Stimulated activated CD4-positive, alpha-beta T cell treated with anti-CD3 and anti-CD28 coated beads, TNF-alpha, amount 100 ng/mL, for 24 hours (primary cell): ENCODE data around the gene LINC01488.

Experiments
- DNase-seq, 3 experiments: peaks; one replicate each; pipeline ENCODE4 v3.0.0-alpha.2; 2020; ENCODE audit warnings: low read depth in 3 of 3

Gene LINC01488

DNA sequence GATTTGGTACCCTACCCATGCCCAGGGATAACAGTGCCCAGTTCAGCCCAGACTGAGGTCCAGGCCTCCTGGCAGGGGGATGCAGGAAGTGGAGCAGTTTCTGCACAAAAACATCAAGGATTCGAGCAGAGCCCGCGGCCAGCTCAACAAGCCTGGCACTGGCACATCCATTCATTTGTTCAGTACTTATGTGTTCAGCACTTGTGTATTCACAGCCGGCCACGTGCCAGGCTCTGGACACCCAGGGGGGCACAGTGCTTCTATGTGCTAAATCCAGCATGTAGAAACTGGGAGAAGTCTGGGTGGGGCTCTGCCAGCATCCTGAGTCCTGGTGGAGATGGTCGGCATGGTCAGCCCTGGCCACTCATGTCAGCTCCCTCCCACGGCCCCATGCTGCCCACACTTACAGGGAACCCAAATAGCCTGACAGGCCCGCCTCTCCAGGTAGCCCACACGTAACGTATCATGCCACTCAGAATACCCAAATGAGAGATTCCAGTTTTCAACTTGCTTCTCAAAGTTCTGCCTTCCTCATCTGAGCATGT, 28.5 kb downstream of the LINC01488 start:
- no peak for DNase-seq

DNA sequence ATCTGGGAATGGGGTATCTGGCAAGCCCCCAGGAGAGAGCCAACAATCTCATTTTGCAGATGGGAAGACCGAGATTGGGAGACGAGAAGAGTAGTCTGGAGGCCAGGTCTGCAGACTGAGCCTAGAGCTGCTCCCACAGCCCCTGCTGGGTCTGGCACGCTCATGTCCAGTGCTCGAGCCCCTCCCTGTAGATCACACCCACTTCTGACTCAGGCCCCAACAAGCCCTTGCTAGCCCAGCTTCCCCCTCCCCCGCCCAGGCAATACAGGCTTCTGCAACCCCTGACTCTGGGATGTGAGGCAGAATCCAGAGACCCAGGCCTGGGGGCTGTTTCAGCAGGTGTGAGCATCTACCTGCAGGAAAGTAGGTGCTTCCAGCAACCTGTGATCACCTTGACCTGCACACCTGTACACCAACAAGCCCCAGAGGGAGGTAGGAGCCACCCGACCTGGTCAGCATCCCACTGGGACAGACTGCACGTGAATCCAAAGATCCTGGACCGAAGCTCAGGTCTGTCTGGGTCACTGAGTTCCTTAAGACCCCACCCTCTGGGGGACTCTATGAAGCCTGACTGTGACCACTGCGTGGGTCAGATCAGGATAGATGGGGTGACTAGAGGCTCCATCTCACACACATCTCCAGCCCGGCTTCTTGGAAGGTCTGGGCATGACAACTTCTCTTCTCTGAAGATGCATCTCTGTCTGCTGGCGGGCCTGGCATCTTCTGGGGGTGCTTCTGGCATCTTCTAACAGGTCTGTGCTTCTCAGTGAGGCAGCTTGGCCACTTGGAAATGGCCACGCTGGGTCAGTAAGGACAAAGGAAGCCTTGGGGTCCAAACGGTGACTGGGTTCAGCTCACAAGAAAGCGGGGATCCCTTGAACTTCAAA, 29.3 kb downstream of the LINC01488 start:
- DNase-seq = no peak

DNA sequence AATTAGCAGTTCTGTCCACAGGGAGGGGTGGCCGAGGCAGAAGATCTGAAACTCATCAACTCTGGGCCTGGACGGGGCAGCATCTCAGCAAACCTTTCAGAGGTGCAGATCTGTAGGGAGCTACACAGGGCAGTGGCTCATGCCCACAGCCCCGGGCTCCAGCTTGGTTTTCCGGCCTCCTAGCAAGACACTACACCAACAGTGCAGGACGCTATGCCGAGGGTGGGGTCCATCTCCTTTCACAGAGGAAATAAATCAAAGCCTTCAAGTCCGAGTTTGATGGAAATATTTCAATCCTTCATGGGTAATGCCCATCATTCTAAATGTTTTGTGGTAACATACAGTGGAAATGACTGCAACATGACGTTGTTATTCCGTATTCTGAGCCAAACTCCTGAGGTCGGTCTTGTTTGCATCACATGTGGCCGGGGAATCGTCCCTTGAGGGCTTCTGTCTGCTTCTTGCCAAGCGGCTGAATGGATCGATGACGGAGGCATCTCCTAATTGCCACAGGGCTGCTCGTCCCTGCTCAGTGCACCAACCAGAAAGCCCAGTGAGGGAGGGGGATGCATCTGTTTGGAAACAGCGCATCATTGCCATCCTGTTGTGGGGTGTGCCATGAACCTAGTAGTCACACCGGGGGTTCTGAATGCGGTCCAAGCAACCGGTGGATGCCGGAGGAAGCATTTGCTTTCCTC, 30.0 kb downstream of the LINC01488 start:
- no peak for DNase-seq

DNA sequence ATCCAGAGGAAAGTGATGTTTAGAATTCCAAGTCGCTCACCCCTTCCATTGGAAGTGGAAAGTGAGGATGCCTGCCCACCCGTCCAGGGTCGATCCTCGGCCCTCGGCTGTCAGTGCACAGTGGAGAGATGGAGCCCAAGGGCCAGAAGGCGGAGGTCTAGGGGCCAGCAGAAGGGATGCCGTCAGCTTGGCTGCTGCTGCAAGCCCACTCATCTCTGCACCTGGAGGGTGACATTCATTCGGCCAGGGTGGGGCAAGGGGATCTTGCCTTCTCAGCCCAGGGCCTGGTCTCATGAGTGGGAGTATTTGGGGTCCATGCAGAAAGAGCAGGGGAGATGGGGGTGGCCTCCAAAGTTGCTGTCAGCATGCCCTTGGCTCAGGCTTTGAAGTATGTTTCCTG, 30.7 kb downstream of the LINC01488 start:
- no peak for DNase-seq

DNA sequence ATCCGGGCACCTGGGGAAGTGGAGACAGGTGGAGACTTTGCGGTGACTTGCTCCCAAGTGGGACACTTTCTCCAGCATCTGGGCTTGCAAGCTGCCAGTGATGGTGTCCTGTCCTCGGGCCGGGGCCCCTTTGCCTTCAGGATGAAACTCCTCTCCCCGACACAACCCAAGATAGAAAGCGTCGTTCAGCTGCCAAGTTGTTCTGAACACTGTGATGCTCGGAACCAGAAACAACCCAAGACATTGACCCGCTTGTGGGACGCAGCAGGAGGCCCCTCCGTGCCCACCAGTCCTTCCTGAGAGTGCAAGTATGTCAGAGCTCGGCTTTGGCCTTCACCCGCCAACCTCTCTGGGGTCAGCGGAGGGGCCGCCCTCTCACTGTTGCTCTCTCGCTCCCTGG, 31.3 kb downstream of the LINC01488 start:
- no peak for DNase-seq

DNA sequence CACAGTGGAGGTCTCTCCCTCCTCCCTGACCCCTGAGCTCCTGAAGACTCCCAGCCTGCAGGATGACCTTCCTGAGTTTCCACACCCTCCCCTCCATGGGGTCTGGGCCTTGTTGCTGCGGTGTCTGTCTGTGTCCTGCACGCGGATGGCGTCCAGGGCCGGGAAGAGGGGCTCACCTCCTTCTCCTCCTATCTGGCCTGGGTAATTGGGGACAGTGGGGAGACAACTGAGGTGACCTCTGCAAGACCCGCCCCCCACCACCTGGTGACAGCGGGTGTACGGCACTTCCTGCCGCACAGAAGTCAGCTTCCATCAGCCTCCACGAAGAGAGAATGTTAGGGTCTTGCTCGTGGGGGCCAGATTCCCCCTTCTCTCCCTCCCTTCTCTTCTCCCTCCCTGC, 31.7 kb downstream of the LINC01488 start:
- DNase-seq = no peak

DNA sequence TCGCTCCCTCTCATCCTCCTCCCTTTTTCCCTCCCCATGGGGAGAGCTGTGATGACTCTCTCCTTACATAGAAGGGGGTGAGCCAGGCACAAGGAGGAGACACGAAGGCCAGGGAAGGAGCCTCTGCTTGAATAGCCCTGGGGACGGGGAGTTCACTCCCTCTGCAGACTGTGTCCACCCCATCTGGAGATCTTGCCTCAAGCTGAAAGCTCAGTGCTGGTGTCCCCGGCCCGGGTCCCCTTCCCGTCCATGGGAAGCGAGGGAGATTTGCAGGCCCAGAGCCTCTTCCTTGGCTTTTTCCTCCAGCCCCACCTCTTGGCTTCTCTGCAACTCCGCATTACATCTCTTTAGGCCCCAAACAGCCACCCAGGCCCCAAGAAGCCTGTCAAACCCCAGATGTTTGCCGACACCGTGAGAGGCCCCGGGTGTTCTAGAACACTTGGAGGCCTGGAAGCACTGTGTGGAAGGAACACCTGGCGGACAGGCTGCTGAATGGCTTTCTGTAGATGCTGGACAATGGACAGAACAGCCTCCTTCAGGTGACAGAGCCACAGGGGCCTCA, 32.3 kb downstream of the LINC01488 start:
- no peak for DNase-seq

DNA sequence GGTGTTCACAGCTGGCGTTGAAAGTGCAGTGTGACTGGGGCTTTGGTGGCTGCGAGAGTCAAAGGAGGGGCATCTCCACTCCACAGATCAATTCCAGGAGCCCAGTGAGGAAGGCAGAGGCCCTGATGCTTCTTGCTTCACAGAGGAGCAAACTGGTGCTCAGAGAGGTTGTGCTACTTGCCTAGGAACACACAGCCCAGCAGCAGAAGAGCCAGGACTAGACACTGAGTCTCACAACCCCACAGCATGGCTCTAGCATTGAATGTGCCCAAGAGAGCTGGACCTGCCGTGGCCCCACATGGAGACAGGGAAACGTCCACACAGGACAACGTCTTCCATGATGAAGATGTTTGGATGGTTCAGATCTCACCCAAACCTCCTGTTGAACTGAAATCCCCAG, 33.3 kb downstream of the LINC01488 start:
- no peak for DNase-seq

DNA sequence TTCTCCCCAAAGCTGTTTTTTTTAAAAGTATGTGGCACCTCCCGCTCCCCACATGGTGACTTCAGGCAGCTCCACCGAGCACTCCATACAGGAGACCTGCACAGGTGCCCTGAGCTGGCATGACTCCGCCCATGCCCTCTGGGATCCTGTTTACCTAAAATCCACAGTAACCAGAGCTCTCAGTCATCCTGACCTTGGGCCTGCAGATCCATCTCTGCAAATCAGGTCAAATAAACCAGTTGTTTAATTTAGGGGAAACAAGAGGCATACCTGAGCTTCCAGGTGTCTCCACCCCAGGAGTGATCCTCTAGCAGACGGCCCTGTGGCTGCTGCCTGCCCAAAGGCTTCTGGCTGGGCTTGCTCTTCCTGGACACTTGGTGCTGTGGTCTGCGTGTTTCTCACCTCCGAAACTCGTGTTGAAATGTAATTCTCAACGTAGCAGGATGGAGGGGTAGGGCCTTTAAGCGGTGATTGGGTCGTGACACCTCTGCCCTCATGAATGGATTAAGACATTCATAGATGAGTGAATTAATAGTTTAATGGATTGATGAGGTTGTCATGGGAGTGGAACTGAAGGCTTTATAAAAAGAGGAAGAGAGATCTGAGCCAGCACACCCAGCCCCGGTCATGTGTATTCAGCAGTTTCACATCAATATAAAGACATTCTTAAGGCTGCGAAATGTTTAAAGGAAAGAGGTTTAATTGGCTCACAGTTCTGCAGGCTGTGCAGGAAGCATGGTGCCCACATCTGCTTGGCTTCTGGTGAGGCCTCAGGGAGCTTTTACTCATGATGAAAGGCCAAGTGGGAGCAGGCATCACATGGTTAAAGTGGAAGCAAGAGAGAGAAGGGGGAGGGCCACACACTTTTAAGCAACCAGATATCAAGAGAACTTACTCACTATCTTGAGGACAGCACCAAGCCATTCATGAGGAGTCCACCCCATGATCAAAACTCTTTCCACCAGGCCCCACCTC, 34.1 kb downstream of the LINC01488 start:
- DNase-seq = no peak

DNA sequence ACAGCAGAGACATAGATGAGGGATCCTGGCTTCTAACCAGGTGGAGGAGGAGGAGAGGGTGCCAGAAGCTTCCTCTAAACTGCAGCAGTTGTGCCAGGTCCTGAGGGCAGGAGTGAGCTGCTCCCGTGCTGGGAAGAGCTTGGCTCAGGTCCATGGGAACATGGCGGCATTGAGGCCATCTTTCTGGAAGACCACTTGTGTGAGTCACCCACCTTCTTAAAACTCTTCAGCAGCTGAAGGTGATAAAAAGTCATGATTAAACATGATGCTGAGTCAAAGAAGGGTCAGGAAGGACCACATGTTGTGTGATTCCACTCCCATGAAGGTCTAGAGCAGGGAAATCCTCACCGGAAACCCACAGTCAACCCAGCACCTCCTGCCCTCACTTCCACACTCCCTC, 35.1 kb downstream of the LINC01488 start:
- no peak for DNase-seq

DNA sequence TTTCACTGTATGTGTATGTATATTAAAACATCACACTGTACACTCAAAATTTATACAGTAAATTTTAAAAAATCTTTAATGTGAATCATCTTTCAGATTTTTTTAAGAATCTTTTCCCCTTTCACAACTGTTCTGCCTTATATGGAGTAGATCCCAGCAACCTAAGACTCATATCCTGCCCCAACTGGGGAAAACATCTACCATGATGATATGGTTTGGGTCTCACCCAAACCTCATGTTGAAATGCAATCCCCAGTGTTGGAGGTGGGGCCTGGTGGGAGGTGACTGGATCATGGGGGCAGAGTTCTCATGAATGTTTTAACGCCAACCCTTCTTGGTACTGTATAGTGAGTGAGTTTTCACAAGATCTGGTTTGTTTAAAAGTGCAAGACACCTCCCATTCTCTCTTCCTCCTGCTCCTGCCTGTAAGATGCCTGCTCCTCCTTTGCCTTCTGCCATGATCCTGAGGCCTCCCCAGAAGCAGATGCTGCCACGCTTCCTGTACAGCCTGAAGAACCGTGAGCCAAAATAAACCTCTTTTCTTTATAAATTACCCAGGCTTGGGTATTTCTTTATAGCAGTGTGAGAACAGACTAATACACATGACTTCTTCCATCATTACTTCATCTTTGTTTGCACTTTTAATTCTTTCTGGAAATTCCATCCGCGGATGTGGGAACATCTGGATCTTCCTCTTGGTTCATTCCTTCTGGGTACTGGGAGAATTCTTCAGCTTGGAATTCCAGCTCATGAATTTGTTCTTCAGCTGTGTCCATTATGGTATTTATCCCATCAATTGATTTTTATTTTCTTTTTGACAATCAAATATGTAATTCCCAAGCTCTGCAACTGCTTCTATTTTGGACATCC, 36.9 kb downstream of the LINC01488 start:
- no peak for DNase-seq

DNA sequence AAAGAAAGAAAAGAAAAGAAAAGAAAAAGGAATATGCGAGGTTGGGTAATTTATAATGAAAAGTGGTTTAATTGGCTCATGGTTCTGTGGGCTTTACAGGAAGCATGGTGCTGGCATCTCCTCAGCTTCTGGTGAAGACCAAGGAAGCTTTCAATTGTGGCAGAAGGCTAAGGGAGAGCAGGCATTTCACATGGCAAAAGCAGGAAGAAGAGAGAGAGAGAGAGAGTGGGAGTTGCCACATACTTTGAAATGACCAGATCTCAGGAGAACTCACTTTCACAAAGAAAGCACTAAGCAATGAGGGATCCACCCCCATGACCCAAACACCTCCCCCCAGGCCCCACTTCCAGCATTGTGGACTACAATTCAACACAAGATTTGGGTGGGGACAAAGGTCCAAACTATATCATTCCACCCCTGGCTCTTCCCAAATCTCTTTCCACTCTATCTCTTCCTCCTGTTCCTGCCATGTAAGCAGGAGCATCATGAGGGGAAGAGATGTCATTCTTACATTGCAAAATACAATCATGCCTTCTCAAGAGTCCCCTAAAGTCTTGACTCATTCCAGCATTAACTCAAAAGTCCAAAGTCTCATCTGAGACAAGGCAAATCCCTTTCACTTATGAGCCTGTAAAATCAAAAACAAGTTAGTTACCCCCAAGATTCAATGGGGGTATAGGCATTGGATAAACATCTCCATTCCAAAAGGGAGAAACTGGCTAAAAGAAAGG, 38.9 kb downstream of the LINC01488 start:
- DNase-seq = no peak

DNA sequence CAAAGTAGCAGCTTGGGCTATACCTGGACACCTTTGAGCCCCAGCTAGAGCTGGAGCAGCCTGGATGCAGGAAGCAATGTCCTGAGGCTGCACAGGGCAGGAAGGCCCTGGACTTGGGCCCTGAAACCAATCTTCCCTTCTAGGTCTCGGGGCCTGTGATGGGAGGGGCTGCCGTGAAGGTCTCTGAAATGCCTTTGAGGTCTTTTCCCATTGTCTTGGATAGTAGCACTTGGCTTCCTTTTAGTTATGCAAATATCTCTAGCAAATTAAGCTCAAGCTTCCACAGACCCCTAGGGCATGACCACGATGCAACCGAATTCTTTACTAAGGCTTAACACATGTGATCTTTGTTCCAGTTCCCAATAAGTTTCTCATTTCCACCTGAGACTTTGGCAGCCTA, 40.0 kb downstream of the LINC01488 start:
- DNase-seq = no peak

DNA sequence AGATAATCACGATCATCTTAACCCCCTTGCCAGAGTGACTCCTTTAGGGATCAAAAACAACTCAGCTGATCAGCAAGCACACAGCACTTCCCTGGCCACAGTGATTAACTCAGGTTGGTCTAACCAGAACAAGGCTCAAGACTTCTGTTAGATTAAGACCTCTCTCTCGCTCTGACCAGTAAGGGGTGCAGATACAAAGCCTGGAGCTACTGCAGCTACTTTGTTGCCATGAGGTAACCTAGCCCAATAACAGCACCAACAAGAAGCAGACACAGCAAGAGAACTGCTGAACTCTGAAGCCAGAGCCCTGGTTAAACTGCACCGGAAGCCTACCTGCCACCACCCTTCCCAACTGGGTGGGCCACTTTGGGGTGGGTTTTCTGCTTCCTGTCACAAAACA, 42.0 kb downstream of the LINC01488 start:
- no peak for DNase-seq

DNA sequence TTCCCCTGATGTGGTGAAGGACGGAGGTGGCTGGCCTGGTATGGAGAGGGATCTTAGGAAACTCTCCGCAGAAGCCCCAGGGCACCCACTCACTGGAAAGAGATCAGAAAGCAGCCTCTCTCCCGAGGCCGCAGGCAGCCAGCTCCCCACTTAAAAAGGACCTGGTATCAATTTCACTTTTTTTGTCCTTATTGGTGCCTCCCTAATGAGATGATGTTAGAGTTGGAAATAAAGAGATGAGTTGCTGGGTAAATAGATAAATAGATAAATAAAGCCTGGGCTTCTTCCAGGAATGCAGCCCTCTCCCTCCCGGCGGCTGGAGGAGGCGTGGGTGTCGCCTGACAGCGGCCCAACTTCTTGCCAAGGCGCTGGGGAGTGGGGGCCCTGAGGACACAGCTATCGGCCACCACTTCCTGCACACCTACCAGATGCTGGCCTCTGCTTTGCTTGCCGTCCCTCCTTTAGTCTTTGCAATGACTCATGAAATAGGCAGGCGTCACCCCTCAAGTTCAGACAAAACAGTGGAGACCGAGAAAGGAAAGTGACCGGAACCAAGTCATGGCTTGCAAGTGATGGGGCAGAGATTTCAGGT, 42.9 kb downstream of the LINC01488 start:
- DNase-seq = no peak

DNA sequence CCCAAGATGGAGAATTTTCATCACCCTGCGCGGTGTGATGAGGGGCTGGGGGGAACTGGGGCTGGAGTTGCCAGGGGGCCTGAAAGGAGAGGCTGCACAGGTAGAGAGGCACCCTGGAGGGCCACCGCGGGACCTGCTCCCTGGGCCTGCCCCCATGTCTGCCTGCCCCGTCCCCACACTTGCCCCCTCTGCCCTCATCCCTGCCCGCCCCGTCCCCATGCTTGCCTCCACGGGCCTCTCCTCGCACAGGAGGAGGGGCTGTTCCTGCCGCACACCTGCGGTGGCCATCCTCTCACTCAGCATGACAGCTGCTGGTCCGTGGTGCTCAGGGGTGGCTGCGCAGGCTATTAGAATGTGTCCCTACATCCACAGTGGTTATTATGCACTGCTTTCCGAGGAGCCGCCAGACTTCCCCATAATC, 43.5 kb downstream of the LINC01488 start:
- DNase-seq = no peak

DNA sequence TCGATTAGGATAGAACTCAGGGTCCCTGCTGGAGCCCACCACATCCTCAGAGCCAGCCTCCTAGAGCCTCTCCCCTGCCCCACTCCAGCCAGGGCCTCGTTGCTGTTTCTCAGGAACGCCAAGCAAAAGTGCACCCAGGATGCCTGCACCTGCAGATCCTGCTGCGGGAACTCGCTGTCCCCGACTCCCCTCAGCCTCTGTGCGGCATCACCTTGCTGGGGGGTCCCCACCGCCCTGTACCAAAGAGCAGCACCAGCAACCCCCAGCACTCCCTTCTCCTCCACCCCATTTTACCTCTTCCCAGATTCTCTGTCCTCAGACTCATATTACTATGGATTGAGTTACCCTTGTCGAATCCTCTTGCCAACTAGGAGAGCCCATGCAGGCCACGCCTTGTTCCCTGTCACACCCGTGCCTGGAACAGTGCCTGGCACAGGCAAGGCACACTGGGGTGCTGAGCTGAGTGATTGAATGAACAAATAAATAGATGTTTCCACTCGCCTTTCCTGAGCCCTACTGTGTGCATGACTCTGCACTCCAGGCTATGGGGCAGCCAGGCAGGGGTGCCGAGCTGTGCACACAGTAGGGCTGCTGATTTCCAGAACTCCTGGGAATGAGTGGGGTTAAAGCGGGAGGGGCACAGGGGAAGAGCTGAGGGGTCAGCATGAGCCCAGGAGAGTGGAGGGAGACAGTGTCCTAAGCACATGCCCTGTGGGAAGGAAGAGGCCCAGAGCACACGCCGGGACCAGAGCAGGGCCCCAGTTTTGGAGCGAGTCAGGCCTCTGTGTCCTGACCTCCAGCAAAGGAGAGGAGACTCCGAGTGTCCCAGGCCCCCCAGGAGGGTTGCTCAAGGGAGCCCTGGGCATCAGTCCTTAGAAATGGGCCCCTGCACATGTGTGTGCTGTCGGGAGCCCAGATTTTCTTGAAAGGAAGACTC, 44.3 kb downstream of the LINC01488 start:
- DNase-seq = no peak

DNA sequence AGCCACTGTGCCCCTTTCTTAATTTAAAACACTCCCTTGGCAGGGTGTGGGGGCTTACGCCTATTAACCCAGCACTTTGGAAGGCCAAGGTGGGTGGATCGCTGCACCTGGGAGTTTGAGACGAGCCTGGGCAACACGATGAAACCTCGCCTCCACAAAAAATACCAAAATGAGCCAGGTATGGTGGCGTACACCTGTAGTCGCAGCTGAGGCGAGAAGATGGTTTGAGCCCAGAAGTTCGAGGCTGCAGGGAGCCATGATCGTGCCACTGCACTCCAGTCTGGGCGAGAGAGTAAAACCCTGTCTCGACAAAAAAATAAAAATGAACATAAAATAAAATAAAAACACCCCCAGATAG, 45.0 kb downstream of the LINC01488 start:
- DNase-seq = no peak
